HepG2 (cell line): ENCODE data around the gene APC2. TPM values are rescaled to one million over a fixed set of nuclear protein-coding genes. Genes with fewer than 3 reads are reported as not detected.
A peak's percentile ranks its signal among the peaks of the same experiment; 100 is the strongest.

Experiments
- AGO1 ChIP-seq: fragments of 200-400 bp; formaldehyde crosslinking; IDR thresholded peaks from 2 replicates; pipeline ENCODE4 v1.6.1; 2017; ENCODE audit warnings: mild to moderate bottlenecking, low read depth, low read length, moderate library complexity; ENCODE audit not compliant: poor library complexity, severe bottlenecking
- HNF4G ChIP-seq, 2 experiments: sonication (generic) in 1 of 2; formaldehyde crosslinking in 1 of 2; IDR thresholded peaks; 2 replicates each; pipeline versions ENCODE4 v1.4.0 to v1.6.1; 2011 to 2020; ENCODE audit warnings: borderline replicate concordance in 2 of 2, low read depth in 2 of 2, mild to moderate bottlenecking in 2 of 2, low read length in 1 of 2, missing genetic modification reagents in 1 of 2, moderate library complexity in 1 of 2
- MIER3 ChIP-seq: IDR thresholded peaks from 2 replicates; pipeline ENCODE4 v1.6.1; 2016; ENCODE audit warnings: missing compliant biosample characterization, borderline replicate concordance
- NR2F6 ChIP-seq, 2 experiments: IDR thresholded peaks; 2 replicates each; pipeline ENCODE4 v1.6.1; 2016; ENCODE audit warnings: antibody characterized with exemption in 1 of 2, mild to moderate bottlenecking in 1 of 2
- SP4 ChIP-seq: sonication (generic); formaldehyde crosslinking; IDR thresholded peaks from 2 replicates; pipeline ENCODE4 v1.8.1; 2023; ENCODE audit warnings: mild to moderate bottlenecking, missing genetic modification reagents
- ZFAT ChIP-seq: sonication (generic); formaldehyde crosslinking; conservative IDR thresholded peaks from 2 replicates; pipeline ENCODE4 v1.8.1; 2023; ENCODE audit warnings: missing genetic modification reagents, inconsistent platforms
- ZKSCAN1 ChIP-seq: fragments of 150-350 bp; IDR thresholded peaks from 2 replicates; pipeline ENCODE4 v1.6.1; 2014; ENCODE audit warnings: low read length
- ZNF282 ChIP-seq: fragments of 450-650 bp; IDR thresholded peaks from 2 replicates; pipeline ENCODE4 v1.6.1; 2018; ENCODE audit not compliant: partially characterized antibody
- ZNF333 ChIP-seq: sonication (generic); formaldehyde crosslinking; IDR thresholded peaks from 2 replicates; pipeline ENCODE4 v1.4.0; 2020; ENCODE audit warnings: mild to moderate bottlenecking, missing genetic modification reagents, borderline replicate concordance
- ZNF549 ChIP-seq: sonication (generic); formaldehyde crosslinking; IDR thresholded peaks from 2 replicates; pipeline ENCODE4 v1.5.0; 2020; ENCODE audit warnings: missing genetic modification reagents
- polyA plus RNA-seq, 8 experiments: library from polyadenylated mRNA; depleted of rRNA in 3 of 8; stranded (reverse) in 7 of 8; unstranded in 1 of 8; fragments of >200 nt; fragmentation: Illumina TruSeq in 4 of 8; extraction: Trizol in 4 of 8; gene quantifications; 2 replicates each; pipeline versions ENCODE4 v1.2.1 to v1.2.3, GENCODE V29; 2011 to 2016; ENCODE audit warnings: low read depth in 4 of 8, missing spikeins in 1 of 8, mixed read lengths in 1 of 8; ENCODE audit not compliant: insufficient read depth in 1 of 8
- total RNA-seq, 5 experiments: library from RNA; depleted of rRNA; stranded (reverse); fragments of >200 nt; fragmentation: Illumina TruSeq; extraction: Trizol; gene quantifications; 2 replicates each; pipeline ENCODE4 v1.2.3, GENCODE V29; 2016; ENCODE audit warnings: low read depth in 1 of 5
- TF ChIP-seq, protein P1 (sequence below): IDR thresholded peaks from 2 replicates; pipeline ENCODE4 v1.6.1; 2016; ENCODE audit warnings: missing genetic modification reagents, missing compliant biosample characterization
- TF ChIP-seq, protein P2 (sequence below): sonication (generic); formaldehyde crosslinking; IDR thresholded peaks from 2 replicates; pipeline ENCODE4 v1.4.0; 2020; ENCODE audit warnings: missing genetic modification reagents, borderline replicate concordance
- TF ChIP-seq, protein P3 (sequence below): sonication (generic); formaldehyde crosslinking; IDR thresholded peaks from 2 replicates; pipeline ENCODE4 v1.5.0; 2020; ENCODE audit warnings: missing genetic modification reagents
- TF ChIP-seq, protein P4 (sequence below): sonication (generic); formaldehyde crosslinking; conservative IDR thresholded peaks from 2 replicates; pipeline ENCODE4 v1.4.0; 2020; ENCODE audit warnings: missing genetic modification reagents
- TF ChIP-seq, protein P5 (sequence below), 2 experiments: fragments of 450-650 bp in 1 of 2; sonication (generic) in 1 of 2; formaldehyde crosslinking; IDR thresholded peaks; 2 replicates each; pipeline versions ENCODE4 v1.5.0 to v1.8.0; 2020 to 2022; ENCODE audit warnings: mild to moderate bottlenecking in 1 of 2, missing genetic modification reagents in 1 of 2

The APC2 gene
- total and polyA plus RNA-seq, 2 of the 13 experiments (the other 11 are each of a cell fraction or from before 2014, with no cell fraction given) = 0.08 to 0.22 TPM

DNA sequence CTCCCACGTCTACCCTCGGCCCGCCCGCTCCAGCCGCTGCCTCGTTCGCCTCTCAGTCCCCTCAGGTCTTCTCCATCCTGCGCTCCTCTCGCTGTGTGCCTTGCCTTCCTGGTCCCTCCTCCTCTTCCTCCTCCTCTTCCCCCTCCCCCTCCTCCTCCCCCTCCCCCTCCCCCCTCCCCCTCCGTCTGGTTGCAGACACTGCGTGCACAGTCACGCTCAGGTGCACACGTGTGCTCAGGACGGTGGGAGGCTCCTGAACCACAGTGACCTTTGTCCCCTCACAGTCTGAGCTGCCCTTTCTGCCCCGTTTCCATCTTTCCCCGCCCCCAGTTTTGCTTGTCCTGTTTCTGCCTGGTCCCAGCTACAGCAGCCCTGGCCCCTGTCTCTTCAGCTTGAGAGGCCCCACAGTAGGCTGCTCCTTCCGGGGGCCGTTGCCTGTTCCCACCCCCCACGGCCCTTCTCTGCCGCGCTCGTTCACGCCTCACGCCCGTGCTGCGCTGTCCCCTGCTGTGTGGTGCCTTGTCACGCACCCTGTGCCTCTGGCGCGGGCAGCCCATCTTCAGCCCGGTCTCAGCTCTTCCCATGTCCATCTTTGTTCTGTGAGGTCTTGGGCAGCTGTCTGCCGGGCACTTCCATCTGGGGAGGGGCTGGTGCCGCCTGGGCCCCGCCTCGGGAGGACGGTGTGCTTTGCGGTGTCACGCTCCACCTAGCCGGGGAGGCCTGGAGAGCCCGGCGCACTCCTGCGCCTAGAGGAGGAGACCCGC is 25.5 kb upstream of the APC2 start (continued):
- TF ChIP-seq, protein P1, sequence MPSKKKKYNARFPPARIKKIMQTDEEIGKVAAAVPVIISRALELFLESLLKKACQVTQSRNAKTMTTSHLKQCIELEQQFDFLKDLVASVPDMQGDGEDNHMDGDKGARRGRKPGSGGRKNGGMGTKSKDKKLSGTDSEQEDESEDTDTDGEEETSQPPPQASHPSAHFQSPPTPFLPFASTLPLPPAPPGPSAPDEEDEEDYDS = peak; percentile 26; the same call in 1 of the 2 replicates
- no peak for TF ChIP-seq ZNF333
- TF ChIP-seq, protein P2, sequence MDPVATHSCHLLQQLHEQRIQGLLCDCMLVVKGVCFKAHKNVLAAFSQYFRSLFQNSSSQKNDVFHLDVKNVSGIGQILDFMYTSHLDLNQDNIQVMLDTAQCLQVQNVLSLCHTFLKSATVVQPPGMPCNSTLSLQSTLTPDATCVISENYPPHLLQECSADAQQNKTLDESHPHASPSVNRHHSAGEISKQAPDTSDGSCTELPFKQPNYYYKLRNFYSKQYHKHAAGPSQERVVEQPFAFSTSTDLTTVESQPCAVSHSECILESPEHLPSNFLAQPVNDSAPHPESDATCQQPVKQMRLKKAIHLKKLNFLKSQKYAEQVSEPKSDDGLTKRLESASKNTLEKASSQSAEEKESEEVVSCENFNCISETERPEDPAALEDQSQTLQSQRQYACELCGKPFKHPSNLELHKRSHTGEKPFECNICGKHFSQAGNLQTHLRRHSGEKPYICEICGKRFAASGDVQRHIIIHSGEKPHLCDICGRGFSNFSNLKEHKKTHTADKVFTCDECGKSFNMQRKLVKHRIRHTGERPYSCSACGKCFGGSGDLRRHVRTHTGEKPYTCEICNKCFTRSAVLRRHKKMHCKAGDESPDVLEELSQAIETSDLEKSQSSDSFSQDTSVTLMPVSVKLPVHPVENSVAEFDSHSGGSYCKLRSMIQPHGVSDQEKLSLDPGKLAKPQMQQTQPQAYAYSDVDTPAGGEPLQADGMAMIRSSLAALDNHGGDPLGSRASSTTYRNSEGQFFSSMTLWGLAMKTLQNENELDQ (CRISPR knock-in tag) = no peak
- TF ChIP-seq HNF4G (IDR thresholded peaks at IDR 0.05; ENCODE audit: borderline replicate concordance, low read depth, low read length) = peak; percentile 93
- peak; percentile 91 for TF ChIP-seq HNF4G (CRISPR knock-in tag; IDR thresholded peaks at IDR 0.05; ENCODE audit: borderline replicate concordance, low read depth)
- no peak for TF ChIP-seq ZNF549 (CRISPR knock-in tag)
- TF ChIP-seq, protein P3, sequence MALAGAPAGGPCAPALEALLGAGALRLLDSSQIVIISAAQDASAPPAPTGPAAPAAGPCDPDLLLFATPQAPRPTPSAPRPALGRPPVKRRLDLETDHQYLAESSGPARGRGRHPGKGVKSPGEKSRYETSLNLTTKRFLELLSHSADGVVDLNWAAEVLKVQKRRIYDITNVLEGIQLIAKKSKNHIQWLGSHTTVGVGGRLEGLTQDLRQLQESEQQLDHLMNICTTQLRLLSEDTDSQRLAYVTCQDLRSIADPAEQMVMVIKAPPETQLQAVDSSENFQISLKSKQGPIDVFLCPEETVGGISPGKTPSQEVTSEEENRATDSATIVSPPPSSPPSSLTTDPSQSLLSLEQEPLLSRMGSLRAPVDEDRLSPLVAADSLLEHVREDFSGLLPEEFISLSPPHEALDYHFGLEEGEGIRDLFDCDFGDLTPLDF (CRISPR knock-in tag) = no peak
- TF ChIP-seq AGO1 = no peak
- no peak for TF ChIP-seq ZKSCAN1
- peak; percentile 80 for TF ChIP-seq NR2F6 (IDR thresholded peaks at IDR 0.05)
- peak; percentile 87 for TF ChIP-seq NR2F6 (CRISPR knock-in tag; IDR thresholded peaks at IDR 0.05)
- TF ChIP-seq ZNF282 = no peak
- TF ChIP-seq, protein P4, sequence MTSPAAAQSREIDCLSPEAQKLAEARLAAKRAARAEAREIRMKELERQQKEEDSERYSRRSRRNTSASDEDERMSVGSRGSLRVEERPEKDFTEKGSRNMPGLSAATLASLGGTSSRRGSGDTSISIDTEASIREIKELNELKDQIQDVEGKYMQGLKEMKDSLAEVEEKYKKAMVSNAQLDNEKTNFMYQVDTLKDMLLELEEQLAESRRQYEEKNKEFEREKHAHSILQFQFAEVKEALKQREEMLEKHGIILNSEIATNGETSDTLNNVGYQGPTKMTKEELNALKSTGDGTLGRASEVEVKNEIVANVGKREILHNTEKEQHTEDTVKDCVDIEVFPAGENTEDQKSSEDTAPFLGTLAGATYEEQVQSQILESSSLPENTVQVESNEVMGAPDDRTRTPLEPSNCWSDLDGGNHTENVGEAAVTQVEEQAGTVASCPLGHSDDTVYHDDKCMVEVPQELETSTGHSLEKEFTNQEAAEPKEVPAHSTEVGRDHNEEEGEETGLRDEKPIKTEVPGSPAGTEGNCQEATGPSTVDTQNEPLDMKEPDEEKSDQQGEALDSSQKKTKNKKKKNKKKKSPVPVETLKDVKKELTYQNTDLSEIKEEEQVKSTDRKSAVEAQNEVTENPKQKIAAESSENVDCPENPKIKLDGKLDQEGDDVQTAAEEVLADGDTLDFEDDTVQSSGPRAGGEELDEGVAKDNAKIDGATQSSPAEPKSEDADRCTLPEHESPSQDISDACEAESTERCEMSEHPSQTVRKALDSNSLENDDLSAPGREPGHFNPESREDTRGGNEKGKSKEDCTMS (CRISPR knock-in tag) = no peak
- no peak for TF ChIP-seq MIER3 (CRISPR knock-in tag)
- TF ChIP-seq SP4 (CRISPR knock-in tag) = peak; percentile 31; the same call in 1 of the 2 replicates
- TF ChIP-seq ZFAT (CRISPR knock-in tag) = no peak
- TF ChIP-seq, protein P5, sequence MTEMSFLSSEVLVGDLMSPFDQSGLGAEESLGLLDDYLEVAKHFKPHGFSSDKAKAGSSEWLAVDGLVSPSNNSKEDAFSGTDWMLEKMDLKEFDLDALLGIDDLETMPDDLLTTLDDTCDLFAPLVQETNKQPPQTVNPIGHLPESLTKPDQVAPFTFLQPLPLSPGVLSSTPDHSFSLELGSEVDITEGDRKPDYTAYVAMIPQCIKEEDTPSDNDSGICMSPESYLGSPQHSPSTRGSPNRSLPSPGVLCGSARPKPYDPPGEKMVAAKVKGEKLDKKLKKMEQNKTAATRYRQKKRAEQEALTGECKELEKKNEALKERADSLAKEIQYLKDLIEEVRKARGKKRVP (CRISPR knock-in tag; IDR thresholded peaks at IDR 0.05) = no peak
